Testis (tissue), 2 donors: ENCODE data around the gene SPON1.

Experiments
- CTCF ChIP-seq, 3 experiments: fragments of 450-650 bp in 2 of 3; fragments of 200-600 bp in 1 of 3; sonication (generic) in 1 of 3; IDR thresholded peaks; one replicate each; pipeline ENCODE4 v1.5.1; 2016 to 2019; ENCODE audit warnings: antibody characterized with exemption in 3 of 3, mild to moderate bottlenecking in 2 of 3, moderate library complexity in 1 of 3
- POLR2A ChIP-seq: fragments of 450-650 bp; IDR thresholded peaks from one replicate; pipeline ENCODE4 v1.6.1; 2017; ENCODE audit warnings: antibody characterized with exemption, mild to moderate bottlenecking, moderate library complexity

GRCh38 chr11:14242187-14242586 is 279.7 kb downstream of the SPON1 start:
- TF ChIP-seq CTCF (IDR thresholded peaks at IDR 0.05) = no peak
- no peak for TF ChIP-seq POLR2A
